ENCODE data around the gene TSPOAP1.

Gene TSPOAP1

DNA sequence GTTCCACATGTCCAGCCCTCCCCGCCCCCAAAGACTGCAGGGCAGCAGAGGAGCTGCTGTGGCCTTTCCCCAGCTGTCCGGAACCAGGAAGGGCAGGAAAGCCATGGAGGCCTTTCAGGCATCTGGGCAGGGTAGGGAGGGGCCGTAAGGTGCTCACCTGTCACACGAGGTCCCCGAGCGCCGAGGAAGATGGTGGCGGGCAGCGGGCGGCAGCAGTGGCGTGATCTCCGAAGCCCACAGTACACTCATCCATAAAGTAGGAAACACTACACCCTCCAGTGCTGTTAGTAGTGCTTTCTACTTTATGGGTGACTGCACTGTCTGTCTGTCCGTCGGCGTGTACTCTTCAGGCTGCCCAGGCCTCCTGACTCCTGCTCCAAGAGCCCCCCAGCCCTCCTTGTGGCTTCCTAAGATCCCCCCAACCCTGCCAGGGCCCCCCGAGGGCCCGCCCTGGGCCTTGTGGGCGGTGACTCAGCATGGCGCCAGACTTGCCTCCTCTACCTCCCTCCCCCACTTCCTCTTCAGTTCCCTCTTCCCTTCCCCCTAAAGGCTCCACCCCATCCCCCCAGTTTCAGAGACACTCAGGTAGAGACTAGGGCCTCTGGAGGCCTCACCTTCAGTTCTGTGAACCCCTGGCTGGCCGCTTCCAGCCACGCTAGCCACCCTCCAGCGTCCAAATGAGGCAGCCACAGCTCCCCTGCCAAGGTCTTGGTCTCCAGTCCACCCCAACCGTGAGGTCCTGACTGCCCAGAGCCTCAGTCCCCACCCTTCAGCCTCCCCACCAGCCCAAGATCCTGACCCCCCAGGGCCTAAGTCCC, 2.6 kb upstream of the TSPOAP1 start:
- no peak for TF ChIP-seq POLR2AphosphoS5 (IDR thresholded peaks at IDR 0.05; ENCODE audit: low read depth, low read length)
- no peak for TF ChIP-seq TAF1 (IDR thresholded peaks at IDR 0.05; ENCODE audit: borderline replicate concordance, insufficient read depth, low read length)
- TF ChIP-seq FOXP2 (optimal IDR thresholded peaks at IDR 0.05; ENCODE audit: borderline replicate concordance, extremely low read depth, extremely low read length, insufficient read depth): no peak
- TF ChIP-seq, protein P1, sequence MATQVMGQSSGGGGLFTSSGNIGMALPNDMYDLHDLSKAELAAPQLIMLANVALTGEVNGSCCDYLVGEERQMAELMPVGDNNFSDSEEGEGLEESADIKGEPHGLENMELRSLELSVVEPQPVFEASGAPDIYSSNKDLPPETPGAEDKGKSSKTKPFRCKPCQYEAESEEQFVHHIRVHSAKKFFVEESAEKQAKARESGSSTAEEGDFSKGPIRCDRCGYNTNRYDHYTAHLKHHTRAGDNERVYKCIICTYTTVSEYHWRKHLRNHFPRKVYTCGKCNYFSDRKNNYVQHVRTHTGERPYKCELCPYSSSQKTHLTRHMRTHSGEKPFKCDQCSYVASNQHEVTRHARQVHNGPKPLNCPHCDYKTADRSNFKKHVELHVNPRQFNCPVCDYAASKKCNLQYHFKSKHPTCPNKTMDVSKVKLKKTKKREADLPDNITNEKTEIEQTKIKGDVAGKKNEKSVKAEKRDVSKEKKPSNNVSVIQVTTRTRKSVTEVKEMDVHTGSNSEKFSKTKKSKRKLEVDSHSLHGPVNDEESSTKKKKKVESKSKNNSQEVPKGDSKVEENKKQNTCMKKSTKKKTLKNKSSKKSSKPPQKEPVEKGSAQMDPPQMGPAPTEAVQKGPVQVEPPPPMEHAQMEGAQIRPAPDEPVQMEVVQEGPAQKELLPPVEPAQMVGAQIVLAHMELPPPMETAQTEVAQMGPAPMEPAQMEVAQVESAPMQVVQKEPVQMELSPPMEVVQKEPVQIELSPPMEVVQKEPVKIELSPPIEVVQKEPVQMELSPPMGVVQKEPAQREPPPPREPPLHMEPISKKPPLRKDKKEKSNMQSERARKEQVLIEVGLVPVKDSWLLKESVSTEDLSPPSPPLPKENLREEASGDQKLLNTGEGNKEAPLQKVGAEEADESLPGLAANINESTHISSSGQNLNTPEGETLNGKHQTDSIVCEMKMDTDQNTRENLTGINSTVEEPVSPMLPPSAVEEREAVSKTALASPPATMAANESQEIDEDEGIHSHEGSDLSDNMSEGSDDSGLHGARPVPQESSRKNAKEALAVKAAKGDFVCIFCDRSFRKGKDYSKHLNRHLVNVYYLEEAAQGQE (IDR thresholded peaks at IDR 0.05; ENCODE audit: insufficient read depth in 1 of 2, low read depth in 2 of 2, low read length in 2 of 2): no peak
- TF ChIP-seq SIN3A (IDR thresholded peaks at IDR 0.05; ENCODE audit: borderline replicate concordance, insufficient read depth, low read length): no peak

DNA sequence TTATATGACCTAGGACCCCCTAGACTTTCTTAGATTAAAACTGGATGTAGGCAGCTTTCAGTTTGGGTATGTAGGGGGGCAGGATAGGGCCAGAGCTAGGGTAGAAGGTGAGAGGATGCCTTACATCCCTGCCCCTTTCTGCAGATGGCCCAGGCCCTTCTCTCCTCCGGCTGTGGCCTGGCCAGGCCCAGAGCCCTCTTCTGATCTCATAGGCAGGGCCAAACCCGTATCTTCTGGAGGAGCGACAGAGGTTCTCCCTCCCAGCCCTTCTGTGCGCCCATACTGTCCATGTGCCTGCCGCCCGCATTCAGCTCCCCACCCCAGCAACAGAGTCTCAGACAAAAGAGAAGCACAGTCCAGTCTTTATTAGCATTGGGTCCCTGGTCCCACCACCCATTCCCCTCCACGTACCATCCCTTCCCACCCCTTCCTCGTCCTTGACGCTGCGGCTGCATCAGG, 2.0 kb upstream of the TSPOAP1 start:
- TF ChIP-seq TAF1 (IDR thresholded peaks at IDR 0.05; ENCODE audit: borderline replicate concordance, insufficient read depth, low read length): no peak
- TF ChIP-seq POLR2AphosphoS5 (IDR thresholded peaks at IDR 0.05; ENCODE audit: low read depth, low read length): no peak
- no peak for TF ChIP-seq FOXP2 (optimal IDR thresholded peaks at IDR 0.05; ENCODE audit: borderline replicate concordance, extremely low read depth, extremely low read length, insufficient read depth)
- no peak for TF ChIP-seq SIN3A (IDR thresholded peaks at IDR 0.05; ENCODE audit: borderline replicate concordance, insufficient read depth, low read length)
- TF ChIP-seq, protein P1 (IDR thresholded peaks at IDR 0.05; ENCODE audit: insufficient read depth in 1 of 2, low read depth in 2 of 2, low read length in 2 of 2): no peak

DNA sequence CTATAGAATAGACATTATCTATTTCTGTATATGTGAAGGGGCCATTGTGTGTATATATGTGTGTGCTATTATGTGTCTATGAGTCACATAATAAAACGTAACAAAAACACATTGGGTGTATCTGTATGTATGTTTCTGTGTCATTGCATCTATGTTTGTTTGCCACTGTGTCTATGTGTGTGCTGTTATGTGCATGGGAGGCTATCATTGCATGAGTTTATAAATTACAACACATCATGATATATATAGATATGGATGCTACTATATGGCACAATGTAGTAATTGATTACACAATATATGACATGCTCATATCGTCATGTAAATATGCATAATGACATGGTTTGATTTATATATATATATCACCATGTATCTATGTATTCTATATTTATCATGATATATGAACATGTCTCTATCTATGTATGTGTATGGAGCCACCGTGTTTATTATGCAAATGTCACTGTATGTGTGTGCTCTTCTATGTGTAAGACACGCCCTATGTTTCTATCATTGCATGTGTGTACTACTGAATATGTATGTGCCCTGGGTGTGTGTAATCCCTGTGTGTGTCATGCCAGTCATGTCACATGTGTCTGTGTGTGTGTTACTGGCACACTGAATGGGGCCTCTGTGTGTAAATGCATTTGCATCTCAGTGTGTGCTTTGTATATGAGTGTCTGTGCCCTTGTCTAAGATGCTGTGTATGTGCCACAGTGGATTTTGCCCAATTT, 1.4 kb upstream of the TSPOAP1 start:
- TF ChIP-seq FOXP2 (optimal IDR thresholded peaks at IDR 0.05; ENCODE audit: borderline replicate concordance, extremely low read depth, extremely low read length, insufficient read depth) (no peak), POLR2AphosphoS5 (IDR thresholded peaks at IDR 0.05; ENCODE audit: low read depth, low read length) (no peak), TAF1 (IDR thresholded peaks at IDR 0.05; ENCODE audit: borderline replicate concordance, insufficient read depth, low read length) (no peak), SIN3A (IDR thresholded peaks at IDR 0.05; ENCODE audit: borderline replicate concordance, insufficient read depth, low read length) (no peak)
- TF ChIP-seq, protein P1 (IDR thresholded peaks at IDR 0.05; ENCODE audit: insufficient read depth in 1 of 2, low read depth in 2 of 2, low read length in 2 of 2): no peak

DNA sequence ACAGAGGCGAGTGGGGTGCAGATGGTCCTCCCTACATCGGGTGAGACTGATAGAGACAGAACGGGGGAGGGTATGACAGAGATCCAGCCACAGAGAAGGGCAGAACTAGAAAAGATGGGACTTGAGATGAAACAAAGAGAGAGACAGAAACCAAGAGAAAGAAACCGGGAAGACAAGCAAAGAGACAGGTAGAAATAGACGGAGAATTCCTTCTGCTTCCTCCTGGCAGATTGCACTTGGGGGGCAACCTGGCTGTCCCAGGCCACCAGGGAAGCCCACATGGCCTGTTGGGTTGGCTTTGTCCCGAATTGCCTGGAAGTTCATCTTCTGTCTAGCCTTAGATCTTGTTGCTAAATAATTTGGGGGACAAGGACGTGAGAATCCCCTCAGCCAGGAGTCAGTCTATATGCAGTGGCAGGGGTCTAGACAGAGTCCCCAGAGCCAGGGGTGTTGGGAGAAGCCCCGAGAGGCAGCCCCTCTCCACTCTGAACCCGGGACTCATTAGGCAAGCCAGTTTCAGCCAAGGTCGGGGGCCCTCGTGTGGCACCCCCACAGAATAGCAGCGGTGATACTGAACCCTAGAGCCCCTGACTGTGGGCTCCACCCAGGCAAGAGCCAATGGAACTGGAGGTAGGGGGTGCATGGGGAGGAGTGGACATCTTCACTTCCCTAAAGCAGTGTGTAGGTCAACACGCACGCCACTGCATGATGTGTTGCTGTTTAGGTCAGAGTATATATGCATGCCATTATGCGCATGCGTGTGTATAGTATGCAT, 627 bp upstream of the TSPOAP1 start:
- TF ChIP-seq SIN3A (IDR thresholded peaks at IDR 0.05; ENCODE audit: borderline replicate concordance, insufficient read depth, low read length) (no peak), FOXP2 (optimal IDR thresholded peaks at IDR 0.05; ENCODE audit: borderline replicate concordance, extremely low read depth, extremely low read length, insufficient read depth) (no peak), POLR2AphosphoS5 (IDR thresholded peaks at IDR 0.05; ENCODE audit: low read depth, low read length) (no peak)
- TF ChIP-seq, protein P1 (IDR thresholded peaks at IDR 0.05; ENCODE audit: insufficient read depth in 1 of 2, low read depth in 2 of 2, low read length in 2 of 2): no peak

Data from PFSK-1 (cell line).